H9 (cell line): ENCODE measurements around the gene NPAT. TPM values are rescaled to one million over a fixed set of nuclear protein-coding genes. Genes with fewer than 3 reads are reported as not detected.
"Not testable (repeated sequence)": the region's sequence is repeated elsewhere in the genome, so short reads cannot be mapped to it uniquely, and the experiment has no call there.

ENCODE experiments used
- DNase-seq: peaks from one replicate; pipeline ENCODE4 v3.0.0-alpha.2; 2017
- H2AFZ ChIP-seq: one replicate; pipeline ENCODE4 v1.6.1; 2013; ENCODE audit warnings: mild to moderate bottlenecking, low read length, control low read depth, moderate library complexity
- H2AK5ac ChIP-seq: 2 replicates; pipeline ENCODE4 v1.6.1; 2013; ENCODE audit warnings: low read length, control low read depth, mixed read lengths; ENCODE audit not compliant: insufficient read length
- H2BK120ac ChIP-seq: one replicate; pipeline ENCODE4 v1.6.1; 2013; ENCODE audit warnings: low read depth, mild to moderate bottlenecking, low read length, control low read depth, inconsistent platforms; ENCODE audit not compliant: poor library complexity, severe bottlenecking
- H2BK12ac ChIP-seq: 2 replicates; pipeline ENCODE4 v1.6.1; 2013; ENCODE audit warnings: low read length, control low read depth, mixed read lengths, low read depth; ENCODE audit not compliant: insufficient read length
- H2BK15ac ChIP-seq: 2 replicates; pipeline ENCODE4 v1.6.1; 2013; ENCODE audit warnings: low read depth, low read length, control low read depth
- H2BK20ac ChIP-seq: one replicate; pipeline ENCODE4 v1.6.1; 2013; ENCODE audit warnings: low read depth, mild to moderate bottlenecking, low read length, control low read depth, inconsistent platforms; ENCODE audit not compliant: poor library complexity, severe bottlenecking
- H2BK5ac ChIP-seq: 2 replicates; pipeline ENCODE4 v1.6.1; 2013; ENCODE audit warnings: low read length, control low read depth, mixed read lengths; ENCODE audit not compliant: insufficient read length
- H3K14ac ChIP-seq: 2 replicates; pipeline ENCODE4 v1.6.1; 2013; ENCODE audit warnings: low read length, control low read depth; ENCODE audit not compliant: insufficient read depth
- H3K18ac ChIP-seq: 2 replicates; pipeline ENCODE4 v1.6.1; 2013; ENCODE audit warnings: low read depth, mild to moderate bottlenecking, mixed read lengths, low read length, control low read depth; ENCODE audit not compliant: insufficient read length
- H3K23ac ChIP-seq: 2 replicates; pipeline ENCODE4 v1.6.1; 2013; ENCODE audit warnings: low read length, control low read depth, mixed read lengths, low read depth; ENCODE audit not compliant: insufficient read length
- H3K23me2 ChIP-seq: 2 replicates; pipeline ENCODE4 v1.6.1; 2013; ENCODE audit warnings: low read depth, mild to moderate bottlenecking, mixed read lengths, low read length, control low read depth; ENCODE audit not compliant: insufficient read length, poor library complexity, severe bottlenecking
- H3K27ac ChIP-seq: 2 replicates; pipeline ENCODE4 v1.5.1; 2013; ENCODE audit warnings: low read length, control low read depth, mixed read lengths, low read depth; ENCODE audit not compliant: insufficient read length
- H3K27me3 ChIP-seq: 2 replicates; pipeline ENCODE4 v1.6.1; 2013; ENCODE audit warnings: low read length, control low read depth, inconsistent platforms; ENCODE audit not compliant: insufficient read depth
- H3K4ac ChIP-seq: 2 replicates; pipeline ENCODE4 v1.6.1; 2013; ENCODE audit warnings: low read depth, mild to moderate bottlenecking, control low read depth, inconsistent platforms, low read length, moderate library complexity
- H3K4me1 ChIP-seq: 2 replicates; pipeline ENCODE4 v1.6.1; 2013; ENCODE audit warnings: low read length, control low read depth, inconsistent platforms; ENCODE audit not compliant: insufficient read depth
- H3K4me2 ChIP-seq: 2 replicates; pipeline ENCODE4 v1.6.1; 2013; ENCODE audit warnings: low read length, control low read depth, mixed read lengths; ENCODE audit not compliant: insufficient read length, insufficient read depth
- H3K56ac ChIP-seq: 2 replicates; pipeline ENCODE4 v1.6.1; 2013; ENCODE audit warnings: low read depth, mild to moderate bottlenecking, mixed read lengths, low read length, control low read depth; ENCODE audit not compliant: insufficient read length
- H3K79me1 ChIP-seq: 2 replicates; pipeline ENCODE4 v1.6.1; 2013; ENCODE audit warnings: low read depth, mild to moderate bottlenecking, moderate library complexity, low read length, control low read depth, inconsistent platforms; ENCODE audit not compliant: insufficient read depth, poor library complexity, severe bottlenecking
- H3K79me2 ChIP-seq: 2 replicates; pipeline ENCODE4 v1.6.1; 2013; ENCODE audit warnings: low read length, control low read depth, inconsistent platforms; ENCODE audit not compliant: insufficient read depth
- H3K9ac ChIP-seq: 2 replicates; pipeline ENCODE4 v1.6.1; 2013; ENCODE audit warnings: low read length, control low read depth, mixed read lengths; ENCODE audit not compliant: insufficient read length; ENCODE audit errors: extremely low read depth
- H3K9me3 ChIP-seq: one replicate; pipeline ENCODE4 v1.6.1; 2013; ENCODE audit warnings: low read depth, low read length, inconsistent platforms; ENCODE audit not compliant: control insufficient read depth
- H3T11ph ChIP-seq: one replicate; pipeline ENCODE4 v1.6.1; 2013; ENCODE audit warnings: mild to moderate bottlenecking, low read length, control low read depth, inconsistent platforms
- H4K20me1 ChIP-seq: one replicate; pipeline ENCODE4 v1.6.1; 2013; ENCODE audit not compliant: control insufficient read depth, insufficient read length, insufficient read depth
- H4K5ac ChIP-seq: 2 replicates; pipeline ENCODE4 v1.6.1; 2013; ENCODE audit warnings: low read depth, mild to moderate bottlenecking, mixed read lengths, low read length, control low read depth; ENCODE audit not compliant: insufficient read length
- H4K8ac ChIP-seq: replicated peaks from 2 replicates; pipeline ENCODE4 v1.6.1; 2013; ENCODE audit warnings: low read length, control low read depth, mixed read lengths, low read depth; ENCODE audit not compliant: insufficient read length
- H4K91ac ChIP-seq: 2 replicates; pipeline ENCODE4 v1.6.1; 2013; ENCODE audit warnings: low read depth, mild to moderate bottlenecking, moderate library complexity, mixed read lengths, low read length, control low read depth; ENCODE audit not compliant: insufficient read length
- H3K27ac Mint-ChIP-seq, 3 experiments: 2 replicates in 2 of 3; 3 replicates in 1 of 3; pipeline ENCODE4 v1.8.0; 2020 to 2021; ENCODE audit warnings: mixed read lengths in 3 of 3, mild to moderate bottlenecking in 1 of 3, moderate library complexity in 1 of 3
- H3K27me3 Mint-ChIP-seq: 2 replicates; pipeline ENCODE4 v1.8.0; 2021; ENCODE audit warnings: low read depth, mild to moderate bottlenecking, moderate library complexity, mixed read lengths
- H3K36me3 Mint-ChIP-seq, 3 experiments: 2 replicates in 2 of 3; 3 replicates in 1 of 3; pipeline ENCODE4 v1.8.0; 2020 to 2021; ENCODE audit warnings: low read depth in 3 of 3, mixed read lengths in 3 of 3; ENCODE audit not compliant: insufficient read depth in 1 of 3
- H3K4me1 Mint-ChIP-seq, 2 experiments: 2 replicates each; pipeline ENCODE4 v1.8.0; 2020; ENCODE audit warnings: mixed read lengths in 2 of 2
- H3K4me3 Mint-ChIP-seq, 2 experiments: 2 replicates in 1 of 2; 3 replicates in 1 of 2; pipeline ENCODE4 v1.8.0; 2020 to 2021; ENCODE audit warnings: mild to moderate bottlenecking in 2 of 2, mixed read lengths in 2 of 2, moderate library complexity in 1 of 2
- H3K9me3 Mint-ChIP-seq, 2 experiments: 2 replicates in 1 of 2; 3 replicates in 1 of 2; pipeline ENCODE4 v1.8.0; 2020; ENCODE audit warnings: mild to moderate bottlenecking in 2 of 2, mixed read lengths in 2 of 2, moderate library complexity in 1 of 2
- WGBS: extraction: QIAGEN DNeasy Blood & Tissue Kit; methylation state at CpG from one replicate; pipeline ENCODE4 v1.1.7; 2013; ENCODE audit warnings: missing lambda C conversion rate, low lambda C conversion rate, mixed read lengths; ENCODE audit not compliant: insufficient read length; ENCODE audit errors: extremely low coverage; 5-methylcytosine and 5-hydroxymethylcytosine counted together
- total RNA-seq: library from RNA; stranded (reverse); gene quantifications from 2 replicates; pipeline ENCODE4 v1.2.1, GENCODE V29; 2021
- TF ChIP-seq, protein P1 (sequence below): fragments of 200-600 bp; sonication (generic); conservative IDR thresholded peaks from 3 replicates; pipeline ENCODE4 v1.8.0; 2021; ENCODE audit warnings: antibody characterized with exemption, mild to moderate bottlenecking

Gene NPAT
- total RNA-seq, 1 experiment from 2014 or later: 22.9 TPM

DNA sequence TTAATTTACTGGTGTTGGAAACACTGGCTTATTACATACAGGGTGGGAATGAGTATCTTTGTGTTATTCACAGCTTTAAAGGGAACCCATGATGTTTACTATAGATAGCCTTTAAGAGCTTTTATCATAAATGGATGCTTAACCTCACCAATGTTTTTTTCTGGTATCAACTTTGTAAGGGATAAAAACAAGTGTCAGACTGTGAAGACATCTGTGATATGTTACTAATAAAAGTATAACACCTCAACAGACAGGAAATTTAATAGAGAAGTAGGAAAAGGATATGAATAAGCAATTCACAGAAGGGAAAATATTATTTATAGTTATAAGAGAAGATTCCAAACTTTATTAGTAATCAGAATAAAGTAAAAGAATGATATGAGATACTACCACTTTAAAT, 54.8 kb downstream of the NPAT start:
- Histone ChIP-seq H3K9ac (no peak overlapping the region), H3T11ph (no peak overlapping the region), H4K20me1 (no peaks in the 10 kb centered on the region), H2AFZ (no peak overlapping the region), H3K14ac (no peak overlapping the region), H3K23ac (no peak overlapping the region), H3K18ac (no peak overlapping the region), H2AK5ac (no peak overlapping the region), H3K79me1 (no peaks in the 10 kb centered on the region), H2BK120ac (no peak overlapping the region), H4K8ac (no peak overlapping the region), H2BK15ac (no peak overlapping the region), H3K4ac (no peak overlapping the region), H2BK20ac (no peak overlapping the region), H3K4me1 (no peaks in the 10 kb centered on the region), H2BK12ac (no peak overlapping the region), H3K27ac (no peak overlapping the region), H3K4me2 (no peak overlapping the region), H2BK5ac (no peak overlapping the region), H4K91ac (no peak overlapping the region), H4K5ac (no peak overlapping the region), H3K79me2 (no peaks in the 10 kb centered on the region), H3K27me3 (no peaks in the 10 kb centered on the region), H3K9me3 (no peaks in the 10 kb centered on the region), H3K23me2 (no peaks in the 10 kb centered on the region), H3K56ac (no peak overlapping the region)
- no peak overlapping the region for H3K27ac Mint-ChIP-seq
- peaks cover 24 to 61% (median 59%) of the 10 kb centered on the region in 3 experiments; a peak in 6 of 7 replicates for H3K36me3 Mint-ChIP-seq
- H3K27me3 Mint-ChIP-seq: no peaks in the 10 kb centered on the region
- no peak overlapping the region for H3K4me3 Mint-ChIP-seq
- no peaks in the 10 kb centered on the region for H3K9me3 Mint-ChIP-seq
- H3K4me1 Mint-ChIP-seq: no peaks in the 10 kb centered on the region
- TF ChIP-seq, protein P1, sequence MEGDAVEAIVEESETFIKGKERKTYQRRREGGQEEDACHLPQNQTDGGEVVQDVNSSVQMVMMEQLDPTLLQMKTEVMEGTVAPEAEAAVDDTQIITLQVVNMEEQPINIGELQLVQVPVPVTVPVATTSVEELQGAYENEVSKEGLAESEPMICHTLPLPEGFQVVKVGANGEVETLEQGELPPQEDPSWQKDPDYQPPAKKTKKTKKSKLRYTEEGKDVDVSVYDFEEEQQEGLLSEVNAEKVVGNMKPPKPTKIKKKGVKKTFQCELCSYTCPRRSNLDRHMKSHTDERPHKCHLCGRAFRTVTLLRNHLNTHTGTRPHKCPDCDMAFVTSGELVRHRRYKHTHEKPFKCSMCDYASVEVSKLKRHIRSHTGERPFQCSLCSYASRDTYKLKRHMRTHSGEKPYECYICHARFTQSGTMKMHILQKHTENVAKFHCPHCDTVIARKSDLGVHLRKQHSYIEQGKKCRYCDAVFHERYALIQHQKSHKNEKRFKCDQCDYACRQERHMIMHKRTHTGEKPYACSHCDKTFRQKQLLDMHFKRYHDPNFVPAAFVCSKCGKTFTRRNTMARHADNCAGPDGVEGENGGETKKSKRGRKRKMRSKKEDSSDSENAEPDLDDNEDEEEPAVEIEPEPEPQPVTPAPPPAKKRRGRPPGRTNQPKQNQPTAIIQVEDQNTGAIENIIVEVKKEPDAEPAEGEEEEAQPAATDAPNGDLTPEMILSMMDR: no peak
- DNase-seq: no peak

DNA sequence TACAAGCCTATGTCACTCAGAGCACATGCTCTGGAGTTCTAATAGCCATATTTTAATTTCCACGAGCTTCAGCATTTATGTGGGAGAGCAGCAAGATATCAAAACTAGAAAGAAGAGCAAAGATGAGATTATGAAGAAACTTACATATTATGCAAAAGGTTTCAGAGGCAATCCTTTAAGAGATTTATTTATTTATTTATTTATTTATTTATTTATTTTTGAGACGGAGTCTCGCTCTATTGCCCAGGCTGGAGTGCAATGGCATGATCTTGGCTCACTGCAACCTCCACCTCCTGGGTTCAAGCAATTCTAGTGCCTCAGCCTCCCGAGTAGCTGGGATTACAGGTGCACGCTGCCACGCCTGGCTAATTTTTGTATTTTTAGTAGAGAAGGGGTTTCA, 59.6 kb downstream of the NPAT start:
- H2AFZ ChIP-seq, H2BK15ac ChIP-seq, H3K14ac ChIP-seq, H2AK5ac ChIP-seq, H2BK12ac ChIP-seq, H3K27ac Mint-ChIP-seq, H3K79me2 ChIP-seq, H2BK20ac ChIP-seq, H3K79me1 ChIP-seq, H3K4ac ChIP-seq, H3T11ph ChIP-seq, H4K5ac ChIP-seq, H3K4me1 Mint-ChIP-seq, H3K27me3 ChIP-seq, DNase-seq, H3K18ac ChIP-seq, H3K4me1 ChIP-seq, H3K27me3 Mint-ChIP-seq, H3K27ac ChIP-seq, H3K4me2 ChIP-seq, H2BK5ac ChIP-seq, H3K4me3 Mint-ChIP-seq, H3K56ac ChIP-seq, H2BK120ac ChIP-seq, H3K9ac ChIP-seq, H4K91ac ChIP-seq, H3K23me2 ChIP-seq, H4K8ac ChIP-seq, H3K9me3 ChIP-seq, H3K23ac ChIP-seq, H3K9me3 Mint-ChIP-seq, H4K20me1 ChIP-seq: not testable (repeated sequence)
- peaks cover 10 to 60% (median 38%) of the 10 kb centered on the region in 3 experiments; a peak in 6 of 7 replicates for H3K36me3 Mint-ChIP-seq
- WGBS: no CpG with 5 or more reads among the region's 6 CpGs
